Measurements from ENCODE around the gene AOPEP. TPM values are rescaled to one million over a fixed set of nuclear protein-coding genes. Genes with fewer than 3 reads are reported as not detected.

Gene AOPEP
- total RNA-seq, 5 donors from 2014 or later (not counting 1 experiment from before 2014, with no cell fraction given) = 10.4 to 14.8 (median 11.3) TPM

DNA sequence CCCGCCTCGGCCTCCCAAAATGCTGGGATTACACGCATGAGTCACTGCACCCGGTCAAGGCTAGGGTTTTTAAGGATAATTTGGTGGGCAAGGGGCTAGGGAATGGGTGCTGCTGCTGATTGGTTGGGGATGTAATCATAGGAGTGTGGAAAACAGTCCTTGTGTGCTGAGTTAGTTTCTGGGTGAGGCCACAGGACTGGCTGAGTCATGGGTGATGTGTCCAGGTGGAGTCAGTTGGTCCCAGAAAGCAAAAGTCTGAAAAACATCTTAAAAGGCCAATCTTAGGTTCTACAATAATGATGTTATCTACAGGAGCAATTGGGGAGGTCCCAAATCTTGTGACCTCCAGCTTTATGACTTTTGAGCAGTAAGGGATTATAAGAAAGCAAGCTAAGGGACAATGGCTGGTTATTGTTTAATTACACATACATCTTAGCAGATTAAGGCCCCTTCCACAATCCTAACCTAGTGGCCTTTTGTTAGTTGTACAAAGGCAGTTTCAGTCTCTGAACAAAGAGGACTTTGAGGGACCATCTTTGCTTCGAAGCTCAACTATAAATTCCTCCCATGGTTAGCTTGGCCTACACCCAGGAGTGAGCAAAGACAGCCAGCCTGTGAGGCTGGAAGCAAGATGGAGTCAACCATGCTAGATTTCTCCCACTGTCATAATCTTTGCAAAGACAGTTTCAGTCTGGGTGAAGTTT lies 5.5 kb upstream of the AOPEP start:
- no peaks in the 10 kb centered on the region for H3K4me1 Mint-ChIP-seq
- H3K4me3 ChIP-seq (ENCODE audit: control insufficient read depth in 1 of 2, extremely low read depth in 1 of 2, low read length in 1 of 2) = no peak overlapping the region
- ChIA-PET POLR2A (interaction anchor here (0.5 to 0.6 kb wide), 2 partner anchors 30 to 548 kb away, joined by 5 to 10 read pairs; no protein-coding TSS in a partner anchor), CTCF (interaction anchor here (0.6 to 1.1 kb wide), 2 partner anchors 8 to 708 kb away, joined by 3 to 4 read pairs; no protein-coding TSS in a partner anchor)
- no peaks in the 10 kb centered on the region for H3K36me3 ChIP-seq (ENCODE audit: control insufficient read depth in 2 of 2, extremely low read depth in 1 of 2, insufficient read depth in 1 of 2, low read length in 1 of 2)
- H3K27ac Mint-ChIP-seq = no peak overlapping the region
- no peaks in the 10 kb centered on the region for H3K36me3 Mint-ChIP-seq
- 94% methylated on average over 4 of the region's 5 CpGs for WGBS (ENCODE audit: insufficient coverage)
- H3K4me1 ChIP-seq (ENCODE audit: control insufficient read depth in 1 of 2, extremely low read depth in 1 of 2, insufficient read depth in 2 of 2, low read length in 2 of 2) = peaks cover under 1 to 3% of the 10 kb centered on the region in 2 experiments
- DNase-seq (no peak), ATAC-seq (replicated peaks in 1 of 4) (no peak)
- H3K27me3 ChIP-seq (replicated peaks in 1 of 2; ENCODE audit: control insufficient read depth in 2 of 2, extremely low read depth in 1 of 2, insufficient read depth in 2 of 2, low read length in 1 of 2) = no peaks in the 10 kb centered on the region
- no peak overlapping the region for H3K4me3 Mint-ChIP-seq
- no peak overlapping the region for H3K27ac ChIP-seq (ENCODE audit: low read length)
- H3K9me3 ChIP-seq = no peaks in the 10 kb centered on the region
- peaks cover 11 to 20% of the 10 kb centered on the region in 2 donors for H3K27me3 Mint-ChIP-seq
- H3K9me3 Mint-ChIP-seq = no peaks in the 10 kb centered on the region

DNA sequence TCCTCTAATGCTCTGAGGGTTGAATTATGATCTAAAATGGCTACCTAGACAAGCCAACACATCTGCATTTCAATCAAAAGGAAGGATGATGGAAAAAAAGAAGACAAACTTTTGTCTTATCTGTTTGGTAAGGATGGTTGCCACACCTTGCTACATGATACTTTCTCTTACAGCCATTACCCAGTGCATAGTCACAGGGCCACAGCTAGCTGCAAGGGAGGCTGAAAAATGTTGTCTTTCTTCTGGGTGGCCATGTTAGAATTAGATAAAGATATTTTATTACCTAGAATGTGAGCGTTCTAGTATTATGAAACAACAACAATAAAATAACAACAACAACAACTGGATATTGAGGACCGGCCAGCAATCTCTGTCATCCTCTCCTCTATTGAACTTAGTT lies 4.7 kb upstream of the AOPEP start:
- POLR2A ChIA-PET = no interaction called here
- no peak overlapping the region for H3K4me3 Mint-ChIP-seq
- CTCF ChIA-PET = interaction anchor here in 1 of 2 donors (1.1 kb wide), 1 partner anchor 9 kb away, joined by 3 read pairs; no protein-coding TSS in a partner anchor

DNA sequence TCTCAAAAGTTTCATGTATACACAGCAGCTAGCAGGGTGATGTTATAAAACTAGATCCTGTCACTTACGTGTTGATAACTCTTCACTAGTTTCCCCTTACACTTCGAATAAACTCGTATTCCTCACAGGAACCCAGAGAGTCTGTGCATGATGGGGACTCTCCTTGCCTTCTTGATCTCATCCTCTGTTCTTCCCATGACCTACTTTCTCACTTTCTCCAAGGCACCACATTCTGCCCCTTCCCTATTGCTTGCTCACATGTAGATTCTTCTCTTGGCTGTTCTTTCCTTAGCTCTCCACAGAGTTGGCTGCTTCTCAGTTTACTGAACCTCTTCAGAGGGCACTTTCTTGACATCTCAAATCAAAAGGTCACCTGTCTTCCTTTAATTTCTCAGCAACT lies 1.2 kb upstream of the AOPEP start:
- H3K4me3 Mint-ChIP-seq = peak overlapping the region in 2 of 3 donors; percentile 17 to 91
- CTCF ChIA-PET = no interaction called here
- Histone ChIP-seq H3K36me3 (ENCODE audit: control insufficient read depth in 2 of 2, extremely low read depth in 1 of 2, insufficient read depth in 1 of 2, low read length in 1 of 2) (no peaks in the 10 kb centered on the region), H3K4me1 (ENCODE audit: control insufficient read depth in 1 of 2, extremely low read depth in 1 of 2, insufficient read depth in 2 of 2, low read length in 2 of 2) (peaks cover 6 to 13% of the 10 kb centered on the region in 2 experiments), H3K27ac (ENCODE audit: low read length) (no peak overlapping the region), H3K9me3 (no peaks in the 10 kb centered on the region), H3K4me3 (ENCODE audit: control insufficient read depth in 1 of 2, extremely low read depth in 1 of 2, low read length in 1 of 2) (no peak overlapping the region), H3K27me3 (replicated peaks in 1 of 2; ENCODE audit: control insufficient read depth in 2 of 2, extremely low read depth in 1 of 2, insufficient read depth in 2 of 2, low read length in 1 of 2) (no peaks in the 10 kb centered on the region)
- no peaks in the 10 kb centered on the region for H3K36me3 Mint-ChIP-seq
- H3K27me3 Mint-ChIP-seq = peaks cover 0 to 2% of the 10 kb centered on the region in 2 donors
- ATAC-seq (replicated peaks in 1 of 4) = no peak
- H3K4me1 Mint-ChIP-seq = peaks cover 13 to 21% (median 21%) of the 10 kb centered on the region in 3 donors
- POLR2A ChIA-PET = no interaction called here
- 97% methylated on average over 3 of the region's 3 CpGs for WGBS (ENCODE audit: insufficient coverage)
- peak in 1 of 35 experiments; percentile 4 for DNase-seq
- no peaks in the 10 kb centered on the region for H3K9me3 Mint-ChIP-seq
- H3K27ac Mint-ChIP-seq = no peak overlapping the region

More for the DNA sequence above, 4.7 kb upstream of the AOPEP start:
- peaks cover 2 to 7% of the 10 kb centered on the region in 2 experiments for H3K4me1 ChIP-seq (ENCODE audit: control insufficient read depth in 1 of 2, extremely low read depth in 1 of 2, insufficient read depth in 2 of 2, low read length in 2 of 2)
- H3K4me1 Mint-ChIP-seq = peaks cover 3 to 7% (median 3%) of the 10 kb centered on the region in 3 donors
- H3K27me3 Mint-ChIP-seq = peaks cover 6 to 16% of the 10 kb centered on the region in 2 donors
- no peak for ATAC-seq (replicated peaks in 1 of 4)
- H3K9me3 ChIP-seq = no peaks in the 10 kb centered on the region
- DNase-seq = no peak
- H3K9me3 Mint-ChIP-seq = no peaks in the 10 kb centered on the region
- no peak overlapping the region for H3K4me3 ChIP-seq (ENCODE audit: control insufficient read depth in 1 of 2, extremely low read depth in 1 of 2, low read length in 1 of 2)
- WGBS (ENCODE audit: insufficient coverage) = no CpG with 5 or more reads among the region's 2 CpGs
- H3K27ac ChIP-seq (ENCODE audit: low read length) = no peak overlapping the region
- no peaks in the 10 kb centered on the region for H3K36me3 ChIP-seq (ENCODE audit: control insufficient read depth in 2 of 2, extremely low read depth in 1 of 2, insufficient read depth in 1 of 2, low read length in 1 of 2)
- H3K27me3 ChIP-seq (replicated peaks in 1 of 2; ENCODE audit: control insufficient read depth in 2 of 2, extremely low read depth in 1 of 2, insufficient read depth in 2 of 2, low read length in 1 of 2) = no peaks in the 10 kb centered on the region
- no peaks in the 10 kb centered on the region for H3K36me3 Mint-ChIP-seq
- H3K27ac Mint-ChIP-seq = no peak overlapping the region

DNA sequence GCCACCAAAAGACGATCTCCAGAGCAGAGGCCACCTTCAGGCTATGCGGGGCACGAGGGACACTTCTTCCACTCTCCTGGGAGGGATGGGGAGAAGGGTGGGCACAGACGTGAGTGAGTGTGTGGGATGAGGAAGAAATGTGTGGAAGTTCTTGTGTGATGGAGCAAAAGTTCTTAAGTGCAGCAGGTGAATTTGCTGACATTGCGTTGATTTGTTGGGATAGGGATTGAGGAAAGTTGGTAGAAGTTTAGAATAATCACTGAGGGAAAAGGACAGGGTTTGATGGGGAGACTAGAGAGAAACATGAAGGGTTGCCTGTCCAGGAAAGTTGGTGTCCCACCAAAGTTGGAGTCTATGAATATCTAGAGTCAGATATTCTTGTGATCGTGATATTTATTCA lies 2.2 kb downstream of the AOPEP start:
- Mint-ChIP-seq H3K4me3 (no peak overlapping the region), H3K36me3 (no peaks in the 10 kb centered on the region), H3K27me3 (no peaks in the 10 kb centered on the region), H3K4me1 (peaks cover 13 to 23% (median 21%) of the 10 kb centered on the region in 3 donors), H3K27ac (no peak overlapping the region), H3K9me3 (no peaks in the 10 kb centered on the region)
- no peak overlapping the region for H3K4me3 ChIP-seq (ENCODE audit: control insufficient read depth in 1 of 2, extremely low read depth in 1 of 2, low read length in 1 of 2)
- H3K4me1 ChIP-seq (ENCODE audit: control insufficient read depth in 1 of 2, extremely low read depth in 1 of 2, insufficient read depth in 2 of 2, low read length in 2 of 2) = peaks cover 6 to 13% of the 10 kb centered on the region in 2 experiments
- no peak overlapping the region for H3K27ac ChIP-seq (ENCODE audit: low read length)
- no peaks in the 10 kb centered on the region for H3K9me3 ChIP-seq
- ChIA-PET POLR2A (interaction anchor here in 1 of 2 donors (0.5 kb wide), 1 partner anchor 10 kb away, joined by 3 read pairs; no protein-coding TSS in a partner anchor), CTCF (interaction anchor here in 1 of 2 donors (0.7 kb wide), 1 partner anchor 49 kb away, joined by 3 read pairs; no protein-coding TSS in a partner anchor)
- H3K27me3 ChIP-seq (replicated peaks in 1 of 2; ENCODE audit: control insufficient read depth in 2 of 2, extremely low read depth in 1 of 2, insufficient read depth in 2 of 2, low read length in 1 of 2) = no peaks in the 10 kb centered on the region
- ATAC-seq (replicated peaks in 1 of 4) (no peak), DNase-seq (no peak)
- no peaks in the 10 kb centered on the region for H3K36me3 ChIP-seq (ENCODE audit: control insufficient read depth in 2 of 2, extremely low read depth in 1 of 2, insufficient read depth in 1 of 2, low read length in 1 of 2)
- 90% methylated on average over 6 of the region's 6 CpGs for WGBS (ENCODE audit: insufficient coverage)

DNA sequence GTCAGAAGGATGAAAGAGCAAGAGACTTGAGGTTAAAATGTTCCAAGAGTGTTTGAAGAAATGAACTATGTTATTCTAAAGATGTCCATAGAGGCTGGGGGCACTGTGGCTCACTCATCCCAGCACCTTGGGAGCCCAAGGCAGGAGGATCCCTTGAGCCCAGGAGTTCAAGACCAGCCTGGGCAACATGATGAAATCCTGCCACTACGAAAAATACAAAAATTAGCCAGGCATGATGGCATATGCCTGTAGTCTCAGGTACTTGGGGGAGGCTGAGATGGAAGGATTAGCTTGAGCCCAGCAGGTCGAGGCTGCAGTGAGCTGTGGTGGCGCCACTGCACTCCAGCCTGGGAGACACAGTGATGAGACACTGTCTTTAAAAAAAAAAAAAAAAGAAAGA lies 2.7 kb downstream of the AOPEP start:
- 91% methylated on average over 1 of the region's 3 CpGs for WGBS (ENCODE audit: insufficient coverage)
- ChIA-PET POLR2A (no interaction called here), CTCF (interaction anchor here in 1 of 2 donors (0.7 kb wide), 1 partner anchor 48 kb away, joined by 3 read pairs; no protein-coding TSS in a partner anchor)
- no peak overlapping the region for H3K4me3 Mint-ChIP-seq
- H3K36me3 Mint-ChIP-seq = no peaks in the 10 kb centered on the region
- peaks cover 13 to 23% (median 21%) of the 10 kb centered on the region in 3 donors for H3K4me1 Mint-ChIP-seq
- no peak for DNase-seq
- Histone ChIP-seq H3K27me3 (replicated peaks in 1 of 2; ENCODE audit: control insufficient read depth in 2 of 2, extremely low read depth in 1 of 2, insufficient read depth in 2 of 2, low read length in 1 of 2) (no peaks in the 10 kb centered on the region), H3K27ac (ENCODE audit: low read length) (no peak overlapping the region), H3K4me3 (ENCODE audit: control insufficient read depth in 1 of 2, extremely low read depth in 1 of 2, low read length in 1 of 2) (no peak overlapping the region), H3K4me1 (ENCODE audit: control insufficient read depth in 1 of 2, extremely low read depth in 1 of 2, insufficient read depth in 2 of 2, low read length in 2 of 2) (peaks cover 6 to 13% of the 10 kb centered on the region in 2 experiments), H3K36me3 (ENCODE audit: control insufficient read depth in 2 of 2, extremely low read depth in 1 of 2, insufficient read depth in 1 of 2, low read length in 1 of 2) (peaks cover 0 to 3% of the 10 kb centered on the region in 2 donors), H3K9me3 (no peaks in the 10 kb centered on the region)
- H3K9me3 Mint-ChIP-seq = no peaks in the 10 kb centered on the region
- no peaks in the 10 kb centered on the region for H3K27me3 Mint-ChIP-seq
- H3K27ac Mint-ChIP-seq = no peak overlapping the region
- ATAC-seq (replicated peaks in 1 of 4) = no peak

DNA sequence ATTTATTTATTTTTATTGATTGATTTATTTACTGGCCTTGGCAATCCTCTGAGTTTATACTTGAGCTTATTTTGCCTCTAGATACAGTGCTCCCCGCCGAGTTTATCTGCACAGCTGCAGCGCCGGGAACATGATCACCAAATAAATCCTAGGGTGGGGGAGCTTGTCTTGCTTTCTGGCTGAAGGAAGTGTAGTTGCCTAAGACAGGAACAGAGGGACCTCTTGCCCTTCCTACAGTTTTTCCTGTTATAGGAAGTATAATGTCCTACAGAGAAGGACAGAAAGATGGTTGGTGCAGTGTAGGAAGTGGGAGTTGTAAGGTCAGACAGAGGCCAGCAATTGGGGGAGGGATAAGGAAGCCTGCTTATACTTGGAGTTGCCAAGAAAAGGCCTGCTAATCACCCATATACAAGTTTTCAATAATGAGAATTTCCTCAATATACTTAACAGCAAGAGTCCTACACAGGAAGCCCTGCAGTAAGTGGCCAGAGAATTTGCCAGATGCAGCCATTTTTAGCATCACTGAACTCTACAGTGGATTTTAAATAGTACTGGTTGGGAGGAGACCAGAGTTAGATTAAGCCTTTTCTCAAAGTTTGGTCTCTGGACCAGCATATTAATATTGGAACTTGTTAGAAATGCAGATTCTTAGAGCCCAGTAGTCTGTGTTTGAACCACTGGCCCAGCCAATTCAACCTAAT lies 7.7 kb downstream of the AOPEP start:
- POLR2A ChIA-PET = interaction anchor here in 1 of 2 donors (1.0 kb wide), 1 partner anchor 16 kb away, joined by 3 read pairs; no protein-coding TSS in a partner anchor
- ATAC-seq (replicated peaks in 1 of 4) = no peak
- peaks cover 0 to 4% of the 10 kb centered on the region in 2 donors for H3K36me3 ChIP-seq (ENCODE audit: control insufficient read depth in 2 of 2, extremely low read depth in 1 of 2, insufficient read depth in 1 of 2, low read length in 1 of 2)
- peaks cover 4% of the 10 kb centered on the region for H3K36me3 Mint-ChIP-seq
- WGBS (ENCODE audit: insufficient coverage) = no CpG with 5 or more reads among the region's 4 CpGs
- H3K27me3 ChIP-seq (replicated peaks in 1 of 2; ENCODE audit: control insufficient read depth in 2 of 2, extremely low read depth in 1 of 2, insufficient read depth in 2 of 2, low read length in 1 of 2) = no peaks in the 10 kb centered on the region
- DNase-seq = no peak
- H3K4me3 ChIP-seq (ENCODE audit: control insufficient read depth in 1 of 2, extremely low read depth in 1 of 2, low read length in 1 of 2) = no peak overlapping the region
- no peaks in the 10 kb centered on the region for H3K4me1 ChIP-seq (ENCODE audit: control insufficient read depth in 1 of 2, extremely low read depth in 1 of 2, insufficient read depth in 2 of 2, low read length in 2 of 2)
- peaks cover 0 to 6% (median 2%) of the 10 kb centered on the region in 3 donors for H3K4me1 Mint-ChIP-seq
- H3K27ac Mint-ChIP-seq = no peak overlapping the region
- H3K27me3 Mint-ChIP-seq = no peaks in the 10 kb centered on the region
- no peak overlapping the region for H3K27ac ChIP-seq (ENCODE audit: low read length)
- H3K4me3 Mint-ChIP-seq = no peak overlapping the region
- no peaks in the 10 kb centered on the region for H3K9me3 ChIP-seq
- no peaks in the 10 kb centered on the region for H3K9me3 Mint-ChIP-seq
- CTCF ChIA-PET = no interaction called here

Measured in T-cell (primary cell).